GM12864 (cell line): Measurements from ENCODE around the gene C10orf90.

ENCODE experiments used
- DNase-seq: peaks from one replicate; pipeline ENCODE4 v3.0.0-alpha.2; 2011; ENCODE audit warnings: low read depth
- H3K4me3 ChIP-seq: 2 replicates; pipeline ENCODE4 v1.5.1; 2011; ENCODE audit warnings: mild to moderate bottlenecking, low read depth, low read length, control low read depth
- TF ChIP-seq, protein P1 (sequence below): IDR thresholded peaks from 2 replicates; pipeline ENCODE4 v1.5.1; 2011; ENCODE audit warnings: low read depth, mild to moderate bottlenecking, moderate library complexity, low read length, control low read depth, inconsistent platforms; ENCODE audit errors: missing control alignments

The C10orf90 gene

DNA sequence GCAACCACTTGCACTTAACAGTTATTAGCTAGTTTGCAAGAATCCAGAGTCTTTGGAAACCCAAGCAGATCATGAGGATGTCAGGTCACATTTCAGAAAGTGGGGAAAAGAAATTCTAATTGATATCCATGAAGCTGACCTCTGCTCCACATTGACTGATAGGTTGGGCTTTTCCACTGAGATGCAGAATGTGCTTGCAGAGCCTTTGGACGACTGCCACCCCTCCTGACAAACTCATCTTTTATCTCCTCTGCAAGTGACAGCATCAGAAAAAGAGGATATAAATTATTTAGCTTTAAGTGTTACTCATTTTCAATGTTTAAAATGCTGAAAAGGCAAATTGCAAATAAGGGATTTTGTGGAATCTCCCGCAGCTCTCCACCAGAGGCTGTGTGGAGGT lies 75.3 kb downstream of the C10orf90 start:
- DNase-seq: no peak
- TF ChIP-seq, protein P1, sequence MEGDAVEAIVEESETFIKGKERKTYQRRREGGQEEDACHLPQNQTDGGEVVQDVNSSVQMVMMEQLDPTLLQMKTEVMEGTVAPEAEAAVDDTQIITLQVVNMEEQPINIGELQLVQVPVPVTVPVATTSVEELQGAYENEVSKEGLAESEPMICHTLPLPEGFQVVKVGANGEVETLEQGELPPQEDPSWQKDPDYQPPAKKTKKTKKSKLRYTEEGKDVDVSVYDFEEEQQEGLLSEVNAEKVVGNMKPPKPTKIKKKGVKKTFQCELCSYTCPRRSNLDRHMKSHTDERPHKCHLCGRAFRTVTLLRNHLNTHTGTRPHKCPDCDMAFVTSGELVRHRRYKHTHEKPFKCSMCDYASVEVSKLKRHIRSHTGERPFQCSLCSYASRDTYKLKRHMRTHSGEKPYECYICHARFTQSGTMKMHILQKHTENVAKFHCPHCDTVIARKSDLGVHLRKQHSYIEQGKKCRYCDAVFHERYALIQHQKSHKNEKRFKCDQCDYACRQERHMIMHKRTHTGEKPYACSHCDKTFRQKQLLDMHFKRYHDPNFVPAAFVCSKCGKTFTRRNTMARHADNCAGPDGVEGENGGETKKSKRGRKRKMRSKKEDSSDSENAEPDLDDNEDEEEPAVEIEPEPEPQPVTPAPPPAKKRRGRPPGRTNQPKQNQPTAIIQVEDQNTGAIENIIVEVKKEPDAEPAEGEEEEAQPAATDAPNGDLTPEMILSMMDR: no peak
- H3K4me3 ChIP-seq: no peak overlapping the region

DNA sequence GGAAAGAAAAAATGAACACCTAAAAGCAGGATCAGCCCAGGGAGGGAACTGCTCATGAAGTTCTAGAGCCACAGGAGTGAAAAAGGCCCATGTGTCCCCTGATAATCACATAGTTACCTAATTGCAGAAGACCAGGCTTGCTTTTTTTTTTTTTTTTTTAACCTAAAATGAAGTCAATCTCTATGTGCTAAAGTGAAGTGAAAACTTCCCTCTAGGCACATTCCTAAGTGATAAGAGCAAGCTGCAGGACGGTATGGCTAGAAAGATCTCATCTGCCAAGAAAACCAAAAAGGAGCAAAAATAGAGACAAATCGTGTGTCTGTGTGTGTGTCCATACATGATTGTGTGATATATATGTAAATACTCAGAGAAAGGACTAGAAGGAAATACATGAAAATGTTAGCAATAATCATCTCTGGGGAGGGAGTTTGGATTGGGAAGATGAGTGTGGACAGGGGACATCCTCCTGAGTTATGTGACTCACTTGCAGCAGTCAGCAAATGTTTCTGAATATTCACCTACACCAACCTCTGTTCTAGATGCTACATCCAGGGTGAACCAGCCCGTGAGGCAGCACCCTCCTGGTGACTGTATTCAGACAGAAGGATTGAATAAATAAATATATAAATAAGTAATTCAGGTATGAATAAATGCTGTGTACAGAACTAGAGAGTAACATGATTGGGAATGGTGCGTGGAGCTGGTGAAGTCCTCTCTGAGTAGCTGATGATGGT lies 76.4 kb downstream of the C10orf90 start:
- TF ChIP-seq, protein P1: no peak
- no peak overlapping the region for H3K4me3 ChIP-seq
- no peak for DNase-seq

DNA sequence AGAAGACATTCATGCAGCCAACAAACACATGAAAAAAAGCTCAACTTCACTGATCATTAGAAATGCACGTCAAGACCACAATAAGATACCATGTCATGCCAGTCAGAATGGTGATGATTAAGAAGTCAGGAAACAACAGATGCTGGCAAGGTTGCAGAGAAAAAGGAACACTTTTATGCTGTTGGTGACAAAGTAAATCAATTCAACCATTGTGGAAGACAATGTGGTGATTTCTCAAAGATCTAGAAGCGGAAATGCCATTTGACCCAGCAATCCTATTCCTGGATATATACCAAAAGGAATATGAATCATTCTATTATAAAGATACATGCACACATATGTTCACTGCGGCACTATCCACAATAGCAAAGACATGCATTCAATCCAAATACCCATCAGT lies 77.6 kb downstream of the C10orf90 start:
- DNase-seq: no peak
- TF ChIP-seq, protein P1: no peak
- H3K4me3 ChIP-seq: no peak overlapping the region

DNA sequence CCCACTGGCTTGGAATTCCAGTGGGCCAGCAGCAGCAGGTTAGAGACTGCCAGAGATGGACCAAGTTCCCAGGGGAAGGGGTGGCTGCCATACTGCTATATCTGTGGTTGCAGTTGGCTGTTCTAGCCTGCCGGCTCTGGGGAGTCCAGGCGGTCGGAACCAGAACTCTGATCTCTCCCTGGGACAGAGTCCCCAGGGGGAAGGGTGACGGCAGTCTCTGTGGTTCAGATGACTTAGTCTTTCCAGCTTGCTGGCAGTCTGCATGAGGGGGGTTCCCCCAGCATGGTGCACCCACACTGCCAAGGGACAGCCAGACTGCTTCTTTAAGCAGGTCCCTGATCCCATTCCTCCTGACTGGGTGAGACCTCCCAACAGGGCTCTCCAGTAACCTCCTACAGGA lies 82.5 kb downstream of the C10orf90 start:
- no peak for DNase-seq
- no peak overlapping the region for H3K4me3 ChIP-seq
- TF ChIP-seq, protein P1: no peak

DNA sequence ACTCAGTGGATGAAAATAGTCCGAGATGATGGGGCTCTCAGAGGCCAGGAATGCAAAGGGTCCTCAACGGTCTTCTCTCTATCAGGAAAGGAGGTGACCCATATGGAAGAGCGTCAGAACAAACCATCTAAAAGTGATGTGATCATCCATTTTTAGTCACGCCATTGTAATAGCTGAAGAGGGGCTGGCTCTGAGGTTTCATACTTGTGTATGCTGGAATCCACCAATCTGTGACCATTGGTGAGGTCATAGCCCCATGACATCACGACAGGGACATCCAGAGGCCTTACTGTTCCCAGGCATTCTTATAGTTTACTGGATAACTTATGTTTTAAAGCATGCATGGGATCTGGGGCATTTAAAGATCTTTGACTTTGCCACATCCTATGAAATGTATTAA lies 83.6 kb downstream of the C10orf90 start:
- no peak overlapping the region for H3K4me3 ChIP-seq
- DNase-seq: no peak
- TF ChIP-seq, protein P1: no peak

DNA sequence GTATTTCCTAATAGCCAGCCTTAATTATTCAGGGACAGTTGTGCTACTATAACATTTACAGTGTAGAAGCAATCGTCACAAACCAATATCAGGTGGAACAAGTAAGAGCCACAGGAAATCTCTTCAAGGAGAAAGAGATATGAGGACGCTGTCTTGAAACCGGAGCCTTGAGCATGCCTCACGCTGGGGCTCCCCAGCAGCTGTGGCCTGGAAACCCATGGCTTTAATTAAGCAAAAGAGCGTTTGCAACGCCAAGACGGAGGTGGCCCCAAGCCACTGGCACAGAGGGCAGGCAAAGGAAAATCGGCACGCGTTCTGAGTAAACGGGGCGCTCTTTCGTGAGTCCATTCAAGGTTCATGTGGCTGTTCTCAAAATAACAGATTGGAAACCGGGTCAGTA lies 84.4 kb downstream of the C10orf90 start:
- no peak for DNase-seq
- TF ChIP-seq, protein P1: no peak
- no peak overlapping the region for H3K4me3 ChIP-seq
